ENCODE measurements around the gene TNFSF13. TPM values are rescaled to one million over a fixed set of nuclear protein-coding genes. Genes with fewer than 3 reads are reported as not detected.

TNFSF13 gene
- polyA plus RNA-seq, 1 donor = 23.4 TPM

DNA sequence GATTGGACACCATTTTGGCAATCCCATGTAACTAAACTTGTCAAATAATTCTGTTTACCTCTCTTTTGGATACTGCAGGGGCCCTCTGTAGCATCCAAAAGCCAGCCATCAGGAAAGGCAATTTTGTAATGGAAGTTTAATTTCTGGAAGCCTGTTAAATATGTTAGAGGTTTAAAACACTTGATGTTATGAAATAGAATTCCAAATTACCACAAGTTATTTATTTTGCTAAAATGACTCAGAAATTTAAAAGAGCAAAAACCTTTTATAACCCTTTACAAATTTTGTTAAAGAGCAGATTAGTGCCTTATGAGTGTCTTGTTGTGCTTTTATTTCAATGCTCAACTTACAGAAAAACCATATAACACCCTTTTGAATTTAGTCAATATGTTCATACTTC is 29.7 kb upstream of the TNFSF13 start:
- DNase-seq = no peak
- no peaks in the 10 kb centered on the region for H3K27me3 ChIP-seq (ENCODE audit: control insufficient read depth, insufficient read depth, low read length)
- H3K9me3 ChIP-seq (ENCODE audit: control insufficient read depth, low read depth, low read length) = peaks cover 22% of the 10 kb centered on the region
- no peaks in the 10 kb centered on the region for H3K36me3 ChIP-seq (ENCODE audit: control insufficient read depth, insufficient read depth, low read length)
- H3K4me1 ChIP-seq (ENCODE audit: control insufficient read depth, insufficient read depth, low read length) = peaks cover 10% of the 10 kb centered on the region
- no peak overlapping the region for H3K4me3 ChIP-seq (ENCODE audit: low read length)
- H3K27ac ChIP-seq (ENCODE audit: low read length) = no peak overlapping the region

DNA sequence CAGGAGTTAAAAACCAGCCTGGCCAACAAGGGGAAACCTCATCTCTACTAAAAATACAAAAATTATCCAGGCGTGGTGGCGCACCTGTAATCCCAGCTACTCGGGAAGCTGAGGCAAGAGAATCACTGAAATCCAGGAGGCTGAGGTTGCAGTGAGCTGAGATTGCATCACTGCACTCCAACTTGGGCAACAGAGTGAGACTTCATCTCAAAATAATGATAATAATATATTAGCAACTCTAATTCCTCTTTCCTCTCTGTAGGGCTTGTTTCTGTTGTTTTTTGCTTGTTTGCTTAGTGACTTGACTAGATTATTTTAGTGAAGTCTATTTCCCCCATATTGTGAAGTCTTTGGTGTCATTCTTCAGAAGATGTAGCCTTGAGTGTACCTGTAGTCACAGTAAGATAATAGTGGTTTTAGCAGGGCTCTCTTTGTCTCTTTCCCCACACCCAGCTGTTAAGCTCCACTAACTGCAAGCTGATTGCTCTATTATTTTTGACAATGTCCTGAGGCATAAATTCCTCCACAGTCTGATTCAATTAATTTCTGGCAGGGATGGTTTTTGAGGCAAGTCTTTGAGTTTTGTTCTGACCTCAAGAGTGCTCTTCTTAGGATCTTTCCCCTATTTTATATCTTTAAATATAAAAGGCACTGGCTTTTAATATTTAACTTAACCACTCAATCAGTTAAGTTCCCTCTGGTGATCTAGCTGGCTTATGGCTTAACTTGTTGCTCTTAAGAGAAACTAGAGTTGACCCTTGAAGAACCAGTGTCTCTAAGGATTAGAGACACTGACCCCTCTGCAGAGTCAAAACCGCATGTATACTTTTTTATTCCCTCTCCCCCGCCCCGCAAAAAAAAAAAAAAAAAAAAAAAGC is 28.3 kb upstream of the TNFSF13 start:
- H3K36me3 ChIP-seq (ENCODE audit: control insufficient read depth, insufficient read depth, low read length) = no peaks in the 10 kb centered on the region
- no peaks in the 10 kb centered on the region for H3K27me3 ChIP-seq (ENCODE audit: control insufficient read depth, insufficient read depth, low read length)
- peaks cover 10% of the 10 kb centered on the region for H3K4me1 ChIP-seq (ENCODE audit: control insufficient read depth, insufficient read depth, low read length)
- no peak for DNase-seq
- no peak overlapping the region for H3K27ac ChIP-seq (ENCODE audit: low read length)
- WGBS (ENCODE audit: insufficient coverage, low lambda C conversion rate) = no CpG with 5 or more reads among the region's 6 CpGs
- no peak overlapping the region for H3K4me3 ChIP-seq (ENCODE audit: low read length)
- peaks cover 22% of the 10 kb centered on the region for H3K9me3 ChIP-seq (ENCODE audit: control insufficient read depth, low read depth, low read length)

DNA sequence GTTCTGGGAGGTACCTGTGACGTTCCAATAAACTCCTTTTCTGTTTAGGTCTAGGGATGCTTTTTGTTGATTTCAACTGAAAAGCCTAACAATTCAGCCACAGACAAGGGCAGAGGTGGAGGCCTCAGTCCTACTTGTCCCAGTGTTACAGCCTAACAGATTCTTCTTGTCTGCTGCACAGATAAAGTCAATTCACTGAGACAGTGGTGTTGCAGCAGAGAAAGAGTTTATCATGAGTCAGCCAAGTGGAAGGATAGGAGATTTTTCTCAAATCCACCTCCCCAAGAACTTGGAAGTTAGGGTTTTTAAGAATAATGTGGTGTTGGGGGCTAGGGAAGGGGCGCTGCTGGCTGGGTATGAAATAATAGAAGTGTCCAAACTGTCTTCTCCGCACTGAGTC is 20.5 kb upstream of the TNFSF13 start:
- peaks cover 9% of the 10 kb centered on the region for H3K4me1 ChIP-seq (ENCODE audit: control insufficient read depth, insufficient read depth, low read length)
- no peaks in the 10 kb centered on the region for H3K27me3 ChIP-seq (ENCODE audit: control insufficient read depth, insufficient read depth, low read length)
- H3K9me3 ChIP-seq (ENCODE audit: control insufficient read depth, low read depth, low read length) = peaks cover 14% of the 10 kb centered on the region
- no peak overlapping the region for H3K4me3 ChIP-seq (ENCODE audit: low read length)
- H3K36me3 ChIP-seq (ENCODE audit: control insufficient read depth, insufficient read depth, low read length) = no peaks in the 10 kb centered on the region
- DNase-seq = no peak
- WGBS (ENCODE audit: insufficient coverage, low lambda C conversion rate) = no CpG with 5 or more reads among the region's 3 CpGs
- no peak overlapping the region for H3K27ac ChIP-seq (ENCODE audit: low read length)

DNA sequence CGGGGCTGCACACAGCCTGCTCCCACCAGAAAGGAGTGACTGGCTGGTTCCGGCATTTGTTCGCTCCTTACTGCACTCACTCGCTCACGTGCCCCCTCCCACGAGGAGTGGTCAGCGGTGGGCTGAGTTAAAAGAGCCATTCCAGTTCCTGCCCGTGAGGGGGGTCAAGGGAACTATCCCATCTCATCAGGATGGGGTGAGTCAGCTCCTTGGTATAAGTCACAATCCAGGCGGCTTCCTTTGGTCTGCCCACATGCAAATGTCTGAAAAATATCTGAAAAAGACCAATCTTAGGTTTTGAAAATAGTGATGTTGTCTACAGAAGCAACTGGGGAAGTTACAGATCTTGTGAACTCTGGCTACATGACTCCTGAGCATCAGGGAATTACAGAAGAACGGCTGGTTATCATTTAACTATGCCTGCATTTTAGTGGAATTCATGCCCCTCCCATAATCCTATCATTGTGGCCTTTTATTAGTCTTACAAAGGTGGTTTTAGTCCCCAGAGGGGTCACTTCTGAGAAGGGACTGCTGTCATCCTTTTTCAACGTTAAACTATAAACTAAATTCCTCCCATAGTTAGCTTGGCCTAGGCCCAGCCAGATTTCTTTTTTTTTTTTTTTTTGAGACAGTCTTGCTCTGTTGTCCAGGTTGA is 19.5 kb upstream of the TNFSF13 start:
- no peaks in the 10 kb centered on the region for H3K36me3 ChIP-seq (ENCODE audit: control insufficient read depth, insufficient read depth, low read length)
- H3K9me3 ChIP-seq (ENCODE audit: control insufficient read depth, low read depth, low read length) = peaks cover 14% of the 10 kb centered on the region
- no peaks in the 10 kb centered on the region for H3K27me3 ChIP-seq (ENCODE audit: control insufficient read depth, insufficient read depth, low read length)
- H3K27ac ChIP-seq (ENCODE audit: low read length) = peak overlapping the region; percentile 37
- H3K4me3 ChIP-seq (ENCODE audit: low read length) = no peak overlapping the region
- peak in 1 of 2 donors; percentile 45 for DNase-seq
- WGBS (ENCODE audit: insufficient coverage, low lambda C conversion rate) = 0% methylated on average over 1 of the region's 11 CpGs
- peaks cover 7% of the 10 kb centered on the region for H3K4me1 ChIP-seq (ENCODE audit: control insufficient read depth, insufficient read depth, low read length)

DNA sequence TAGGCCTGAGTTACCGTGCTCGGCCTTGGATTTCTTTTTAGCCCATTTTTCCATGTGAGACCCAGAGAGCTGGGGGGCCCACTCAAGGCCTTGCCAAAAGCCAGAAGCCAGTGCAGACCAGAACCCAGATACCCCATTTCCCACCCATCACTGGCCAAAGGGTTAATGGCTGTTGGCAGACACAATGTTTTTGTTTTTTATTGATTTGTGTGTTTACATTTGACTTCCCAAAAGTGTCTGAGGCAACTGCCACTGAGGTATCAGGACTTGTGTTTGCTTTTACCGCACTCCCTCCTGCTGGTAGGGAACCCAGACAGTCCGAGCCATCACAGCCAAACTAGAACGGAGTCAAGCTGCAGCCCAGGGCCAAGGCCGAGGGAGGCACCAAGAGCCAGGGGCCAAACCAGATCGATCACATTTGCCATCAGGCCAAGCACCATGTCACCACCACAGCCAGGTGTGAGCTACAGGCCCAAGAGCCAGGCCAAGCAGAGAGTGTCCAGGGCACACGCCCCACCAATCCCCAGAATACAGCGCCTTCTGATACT is 17.4 kb upstream of the TNFSF13 start:
- H3K9me3 ChIP-seq (ENCODE audit: control insufficient read depth, low read depth, low read length) = peaks cover 14% of the 10 kb centered on the region

DNA sequence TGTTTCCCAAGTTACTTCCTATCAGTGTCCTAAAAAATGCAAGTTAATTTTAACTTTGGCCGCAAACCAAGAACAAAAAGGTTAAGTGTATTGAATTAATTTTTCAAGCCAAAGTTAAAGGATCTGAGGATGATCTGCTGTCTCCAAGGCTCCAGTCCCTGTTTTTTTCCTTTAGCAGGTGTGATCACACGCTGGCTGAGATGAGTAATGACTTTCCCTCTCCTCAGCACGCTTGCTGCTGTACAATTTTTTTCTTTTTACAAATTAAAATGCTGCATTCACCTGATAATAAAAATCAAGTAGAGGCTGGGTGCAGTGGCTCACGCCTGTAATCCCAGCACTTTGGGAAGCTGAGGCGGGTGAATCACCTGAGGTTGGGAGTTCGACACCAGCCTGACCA is 13.6 kb upstream of the TNFSF13 start:
- Histone ChIP-seq H3K4me1 (ENCODE audit: control insufficient read depth, insufficient read depth, low read length) (peaks cover 10% of the 10 kb centered on the region), H3K27ac (ENCODE audit: low read length) (no peak overlapping the region), H3K36me3 (ENCODE audit: control insufficient read depth, insufficient read depth, low read length) (no peaks in the 10 kb centered on the region), H3K4me3 (ENCODE audit: low read length) (no peak overlapping the region), H3K27me3 (ENCODE audit: control insufficient read depth, insufficient read depth, low read length) (no peaks in the 10 kb centered on the region), H3K9me3 (ENCODE audit: control insufficient read depth, low read depth, low read length) (no peaks in the 10 kb centered on the region)
- no peak for DNase-seq
- WGBS (ENCODE audit: insufficient coverage, low lambda C conversion rate) = 100% methylated on average over 1 of the region's 6 CpGs

More for the DNA sequence above, 17.4 kb upstream of the TNFSF13 start:
- H3K4me1 ChIP-seq (ENCODE audit: control insufficient read depth, insufficient read depth, low read length) = peaks cover 7% of the 10 kb centered on the region
- no peaks in the 10 kb centered on the region for H3K27me3 ChIP-seq (ENCODE audit: control insufficient read depth, insufficient read depth, low read length)
- H3K4me3 ChIP-seq (ENCODE audit: low read length) = no peak overlapping the region
- no peaks in the 10 kb centered on the region for H3K36me3 ChIP-seq (ENCODE audit: control insufficient read depth, insufficient read depth, low read length)
- H3K27ac ChIP-seq (ENCODE audit: low read length) = no peak overlapping the region
- DNase-seq = no peak
- WGBS (ENCODE audit: insufficient coverage, low lambda C conversion rate) = no CpG with 5 or more reads among the region's 9 CpGs

DNA sequence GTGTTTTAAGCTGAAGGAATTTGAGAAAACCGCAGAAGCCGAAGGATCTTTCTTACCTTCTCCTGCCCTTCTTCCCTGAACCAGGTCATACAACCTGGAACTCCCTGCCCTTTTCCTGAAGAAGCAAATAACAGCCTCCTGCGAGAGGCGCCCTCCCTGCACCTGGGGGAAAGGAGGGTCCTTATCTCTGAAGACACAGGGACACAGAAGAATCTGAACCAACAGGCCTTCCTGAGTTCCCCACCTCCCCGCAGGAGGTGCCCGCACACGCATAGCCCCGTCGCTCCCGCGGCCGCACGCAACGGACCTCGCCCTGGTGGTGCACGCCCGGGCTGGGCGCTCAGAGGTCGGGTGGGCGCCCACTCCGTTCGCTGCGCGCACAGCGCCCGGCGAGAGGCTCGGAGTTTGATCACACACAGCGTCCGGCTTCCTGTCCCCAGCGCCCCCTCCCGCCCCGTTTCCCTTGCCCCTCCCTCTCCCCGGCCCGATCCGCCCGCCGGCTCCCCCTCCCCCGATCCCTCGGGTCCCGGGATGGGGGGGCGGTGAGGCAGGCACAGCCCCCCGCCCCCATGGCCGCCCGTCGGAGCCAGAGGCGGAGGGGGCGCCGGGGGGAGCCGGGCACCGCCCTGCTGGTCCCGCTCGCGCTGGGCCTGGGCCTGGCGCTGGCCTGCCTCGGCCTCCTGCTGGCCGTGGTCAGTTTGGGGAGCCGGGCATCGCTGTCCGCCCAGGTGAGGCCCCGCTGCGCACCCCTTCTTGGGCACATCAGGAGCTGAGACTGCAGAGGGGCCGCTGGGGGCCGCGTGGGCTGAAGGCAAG is 9.8 kb upstream of the TNFSF13 start, which contains the start of gene TNFSF12:
TNFSF12 (plus strand) TSS at position 474 of the 816 bp plus-strand sequence; CDS start at position 570, 96 bp downstream.
- peak within 1 kb of the TSS; percentile 90 for H3K27ac ChIP-seq (ENCODE audit: low read length)
- no peaks in the 10 kb centered on the region for H3K27me3 ChIP-seq (ENCODE audit: control insufficient read depth, insufficient read depth, low read length)
- DNase-seq = peak in 1 of 2 donors; percentile 80
- peaks cover 24% of the 10 kb centered on the region for H3K4me1 ChIP-seq (ENCODE audit: control insufficient read depth, insufficient read depth, low read length)
- no CpG with 5 or more reads among the region's 65 CpGs for WGBS (ENCODE audit: insufficient coverage, low lambda C conversion rate)
- H3K4me3 ChIP-seq (ENCODE audit: low read length) = peak within 1 kb of the TSS; percentile 62
- no peaks in the 10 kb centered on the region for H3K36me3 ChIP-seq (ENCODE audit: control insufficient read depth, insufficient read depth, low read length)
- H3K9me3 ChIP-seq (ENCODE audit: control insufficient read depth, low read depth, low read length) = no peaks in the 10 kb centered on the region

DNA sequence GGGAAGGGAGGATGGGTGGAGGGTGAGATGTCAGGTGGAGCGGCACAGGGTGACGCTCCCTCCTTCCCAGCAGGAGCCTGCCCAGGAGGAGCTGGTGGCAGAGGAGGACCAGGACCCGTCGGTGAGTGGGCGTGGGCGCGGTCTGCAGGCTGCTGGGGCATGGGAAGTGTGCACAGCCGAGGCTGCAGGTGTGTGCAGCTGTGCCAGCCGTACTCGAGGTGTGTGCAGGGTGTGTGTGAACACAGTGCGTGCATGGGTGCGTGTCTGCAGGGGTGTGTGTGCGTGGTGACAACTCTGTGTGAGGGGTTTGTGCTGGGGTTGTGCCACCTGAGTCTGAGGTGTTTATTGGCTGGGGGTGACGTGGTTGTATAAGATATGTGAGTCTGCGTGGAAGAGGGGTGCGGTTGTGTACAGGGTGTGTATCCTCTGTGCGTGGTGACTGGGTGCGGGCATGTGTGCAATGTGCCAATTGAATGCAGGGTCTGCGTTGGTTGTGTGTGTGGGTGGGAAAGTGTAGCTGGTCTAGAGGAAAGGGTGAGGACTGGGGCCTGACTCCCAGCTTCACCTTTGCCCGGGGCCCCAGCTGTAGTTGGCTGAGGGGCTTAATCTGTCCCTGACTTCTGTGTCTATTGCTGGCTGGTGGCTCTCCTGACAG is 9.0 kb upstream of the TNFSF13 start:
- 10% methylated on average over 2 of the region's 20 CpGs for whole genome bisulfite sequencing (ENCODE audit: insufficient coverage, low lambda C conversion rate)
- Histone ChIP-seq H3K27ac (ENCODE audit: low read length) (peak overlapping the region; percentile 90), H3K36me3 (ENCODE audit: control insufficient read depth, insufficient read depth, low read length) (no peaks in the 10 kb centered on the region), H3K27me3 (ENCODE audit: control insufficient read depth, insufficient read depth, low read length) (no peaks in the 10 kb centered on the region), H3K4me1 (ENCODE audit: control insufficient read depth, insufficient read depth, low read length) (peaks cover 24% of the 10 kb centered on the region), H3K4me3 (ENCODE audit: low read length) (peak overlapping the region; percentile 46), H3K9me3 (ENCODE audit: control insufficient read depth, low read depth, low read length) (no peaks in the 10 kb centered on the region)
- peak in 1 of 2 donors; percentile 86 for DNase-seq

DNA sequence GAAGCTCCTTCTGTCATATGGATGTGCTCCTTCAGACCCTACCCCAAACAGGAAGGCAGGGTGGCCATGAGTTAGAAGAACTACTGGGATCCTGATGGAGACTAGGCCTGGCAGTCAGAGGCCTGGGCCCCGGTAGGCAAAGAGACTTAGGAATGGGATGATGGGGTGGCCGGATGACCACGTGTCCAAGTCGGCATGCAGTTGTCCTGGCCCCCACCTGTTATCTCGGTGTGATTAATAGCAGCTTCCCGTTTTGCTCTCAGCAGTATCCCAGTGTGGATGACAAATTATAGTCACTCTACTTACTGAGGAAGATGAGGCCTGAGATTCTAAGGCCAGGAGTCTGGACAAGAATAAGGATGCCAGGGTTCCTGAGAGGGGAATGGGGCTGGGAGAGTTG is 8.2 kb upstream of the TNFSF13 start:
- H3K27ac ChIP-seq (ENCODE audit: low read length) = peak overlapping the region; percentile 90
- WGBS (ENCODE audit: insufficient coverage, low lambda C conversion rate) = no CpG with 5 or more reads among the region's 6 CpGs
- H3K4me1 ChIP-seq (ENCODE audit: control insufficient read depth, insufficient read depth, low read length) = peaks cover 24% of the 10 kb centered on the region
- H3K27me3 ChIP-seq (ENCODE audit: control insufficient read depth, insufficient read depth, low read length) = no peaks in the 10 kb centered on the region
- DNase-seq = peak in 1 of 2 donors; percentile 74
- H3K36me3 ChIP-seq (ENCODE audit: control insufficient read depth, insufficient read depth, low read length) = no peaks in the 10 kb centered on the region
- H3K4me3 ChIP-seq (ENCODE audit: low read length) = no peak overlapping the region
- H3K9me3 ChIP-seq (ENCODE audit: control insufficient read depth, low read depth, low read length) = no peaks in the 10 kb centered on the region

Measured in large intestine (tissue), 3 donors.